Esophagus squamous epithelium (tissue), 4 donors: ENCODE data around the gene RNF220.

Experiments used
- CTCF ChIP-seq, 6 experiments: fragments of 450-650 bp in 4 of 6; fragments of 200-600 bp in 2 of 6; sonication (generic) in 2 of 6; IDR thresholded peaks; one replicate each; pipeline ENCODE4 v1.5.1; 2016 to 2019; ENCODE audit warnings: antibody characterized with exemption in 6 of 6, mild to moderate bottlenecking in 4 of 6, moderate library complexity in 4 of 6
- POLR2A ChIP-seq, 4 donors: fragments of 450-650 bp; IDR thresholded peaks; one replicate each; pipeline ENCODE4 v1.6.1; 2017; ENCODE audit warnings: antibody characterized with exemption in 4 of 4, mild to moderate bottlenecking in 4 of 4, moderate library complexity in 3 of 4

GRCh38 chr1:44375547-44375946 is 29.5 kb upstream of the RNF220 start:
- TF ChIP-seq CTCF (IDR thresholded peaks at IDR 0.05) (no peak), POLR2A (IDR thresholded peaks at IDR 0.05) (no peak)
